HG02943 (cell line): Measurements from ENCODE around the gene CCL2.

Experiments used
- ATAC-seq: cut with Tn5 transposase; IDR thresholded peaks from one replicate; pipeline ENCODE4 v1.9.1; 2021; ENCODE audit warnings: mild to moderate bottlenecking, low read depth, moderate library complexity; ENCODE audit not compliant: unreplicated experiment

Gene CCL2

DNA sequence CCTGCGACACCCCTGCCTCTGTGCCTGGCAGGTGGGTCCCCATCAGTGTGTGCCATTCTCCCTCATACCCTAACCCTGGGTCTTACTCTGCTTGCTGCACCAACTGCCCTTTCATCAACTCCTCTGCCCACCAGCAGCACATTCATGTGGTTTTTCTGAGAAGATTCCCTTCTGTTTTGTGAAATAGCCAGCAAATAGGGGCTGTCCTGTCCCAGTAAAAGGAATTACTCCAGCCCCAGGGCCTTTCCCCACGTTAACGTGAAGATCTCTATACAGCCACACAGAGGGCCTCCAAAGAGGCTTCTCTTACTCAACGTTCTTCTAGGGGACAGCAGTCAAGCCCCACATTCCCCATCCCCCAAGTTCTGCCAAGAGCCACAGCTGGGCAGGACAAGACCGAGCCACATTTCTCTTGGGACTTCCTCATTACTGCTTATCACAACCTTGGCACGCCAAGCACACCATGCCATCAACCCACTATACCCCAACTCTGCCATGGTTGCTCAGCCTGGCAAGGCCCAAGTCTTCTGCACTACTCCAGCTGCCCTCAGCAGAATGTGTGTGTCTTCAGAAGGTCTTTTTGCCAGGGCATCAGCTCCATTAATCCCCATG is 18.7 kb upstream of the CCL2 start:
- no peak for ATAC-seq

DNA sequence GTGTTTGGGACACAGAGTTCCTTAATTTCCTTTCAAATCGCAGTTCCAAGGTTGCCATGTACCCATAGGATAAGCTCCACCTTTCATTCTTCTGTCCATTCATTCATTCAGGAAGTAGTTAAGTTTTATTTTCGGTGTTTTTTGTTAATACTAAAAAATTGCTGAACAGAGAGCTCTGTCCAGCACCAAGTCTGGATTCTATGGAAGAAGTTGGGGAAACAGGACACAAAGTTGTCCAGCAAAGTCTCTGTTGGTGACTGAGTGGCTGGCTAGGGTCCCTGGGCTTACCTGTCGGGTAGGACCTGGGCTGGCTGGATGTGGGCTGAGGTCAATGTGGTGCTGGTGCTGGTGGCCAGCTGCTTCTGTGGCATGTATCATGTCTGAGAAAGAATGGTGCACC is 17.6 kb upstream of the CCL2 start:
- no peak for ATAC-seq

DNA sequence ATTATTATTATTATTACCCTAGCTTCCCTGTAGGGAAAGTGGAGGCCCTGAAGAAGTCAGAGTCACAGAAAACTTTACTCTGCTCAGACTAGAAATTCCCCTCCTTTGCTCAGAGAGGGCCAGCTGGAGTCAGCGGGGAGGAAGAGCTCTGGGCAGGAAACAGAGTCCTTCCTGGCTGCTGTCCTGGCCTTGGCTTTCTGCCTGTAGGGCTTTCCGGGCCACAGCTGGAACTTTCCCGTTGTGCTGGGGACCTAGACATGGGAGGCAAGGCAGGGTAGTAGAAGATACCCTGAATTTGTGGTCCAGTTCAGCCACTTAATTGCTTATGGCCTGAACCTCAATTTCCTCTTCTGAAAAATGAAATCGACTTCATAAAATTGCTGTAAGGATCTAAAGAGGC is 14.0 kb upstream of the CCL2 start:
- ATAC-seq: no peak

DNA sequence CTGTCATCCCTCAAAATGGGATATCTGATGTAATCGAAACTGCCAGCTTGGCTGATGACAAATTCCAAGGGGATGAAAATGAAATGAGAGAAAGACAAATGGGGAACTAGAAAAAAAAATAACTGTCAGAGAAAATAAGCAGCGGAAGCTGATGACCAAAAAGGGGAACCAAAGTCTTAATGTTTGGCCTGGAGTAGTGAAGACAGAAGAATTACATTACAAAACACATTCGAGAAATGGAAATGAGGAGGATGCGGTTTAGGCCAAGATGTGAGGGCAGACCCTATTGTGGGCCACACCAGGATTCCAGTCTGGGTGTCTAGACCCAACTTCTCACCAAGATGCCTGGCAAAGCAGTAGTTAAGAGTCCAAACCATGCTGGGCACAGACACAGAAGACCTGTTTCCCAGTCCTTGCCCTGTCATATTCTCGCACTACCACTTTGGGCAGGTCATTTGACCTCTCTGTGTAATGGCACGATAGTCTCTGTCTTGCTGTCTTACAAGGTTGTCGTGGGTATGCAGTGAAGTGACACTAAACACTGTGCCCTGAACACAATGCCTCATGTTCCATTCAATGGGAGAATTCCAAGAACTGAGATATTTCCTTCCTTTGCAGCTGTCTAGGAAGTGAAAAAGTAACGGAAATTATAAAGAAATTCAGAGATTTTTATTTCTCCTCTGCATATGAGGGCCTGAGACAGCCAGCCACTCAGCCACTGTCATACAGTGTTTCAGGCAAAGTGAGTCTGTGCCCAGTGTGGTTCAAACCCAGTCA is 12.3 kb upstream of the CCL2 start:
- no peak for ATAC-seq

DNA sequence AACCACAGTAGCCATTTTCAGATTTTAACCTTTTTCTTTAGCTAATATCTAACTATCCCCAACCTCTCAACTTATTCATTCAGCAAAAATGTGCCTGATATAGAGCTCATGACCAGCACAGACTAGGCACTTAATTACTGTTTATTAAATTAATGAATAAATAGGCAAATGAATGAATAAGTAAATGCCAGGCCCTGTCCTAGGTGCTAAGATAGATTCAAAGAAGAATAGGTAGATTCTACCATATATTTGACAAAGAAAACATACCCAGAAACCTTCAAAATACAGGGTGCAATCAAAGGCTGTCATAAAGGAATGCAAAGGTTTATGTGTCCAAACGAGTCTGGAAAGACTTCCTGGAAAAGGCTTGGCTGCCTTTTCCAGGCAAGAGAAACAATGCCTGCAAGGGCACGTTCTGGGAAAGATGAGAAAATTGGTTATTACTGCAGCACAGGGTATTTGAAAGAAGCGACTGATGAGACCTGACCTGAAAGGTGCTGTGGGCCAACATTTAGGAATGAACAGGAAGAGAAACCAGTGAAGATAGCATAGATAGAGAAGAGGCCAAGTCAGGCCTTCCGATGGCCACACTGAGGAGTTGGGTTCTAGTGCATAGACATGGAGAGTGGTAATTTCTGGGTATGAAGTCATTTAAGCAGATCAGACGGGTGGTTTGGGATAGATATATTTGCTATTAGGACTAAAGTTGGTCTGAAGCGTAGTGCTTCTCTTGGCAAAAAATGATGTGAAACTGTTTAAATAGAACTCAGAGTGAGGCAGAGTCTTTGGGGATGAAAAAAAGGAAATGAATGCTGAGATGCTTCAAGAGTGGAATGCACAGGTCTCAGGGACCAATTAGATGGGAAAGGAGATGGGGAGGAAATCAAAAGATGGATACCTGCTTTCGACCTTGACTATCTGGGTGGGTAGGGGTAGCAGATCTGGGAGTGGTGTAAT is 11.4 kb upstream of the CCL2 start:
- no peak for ATAC-seq

DNA sequence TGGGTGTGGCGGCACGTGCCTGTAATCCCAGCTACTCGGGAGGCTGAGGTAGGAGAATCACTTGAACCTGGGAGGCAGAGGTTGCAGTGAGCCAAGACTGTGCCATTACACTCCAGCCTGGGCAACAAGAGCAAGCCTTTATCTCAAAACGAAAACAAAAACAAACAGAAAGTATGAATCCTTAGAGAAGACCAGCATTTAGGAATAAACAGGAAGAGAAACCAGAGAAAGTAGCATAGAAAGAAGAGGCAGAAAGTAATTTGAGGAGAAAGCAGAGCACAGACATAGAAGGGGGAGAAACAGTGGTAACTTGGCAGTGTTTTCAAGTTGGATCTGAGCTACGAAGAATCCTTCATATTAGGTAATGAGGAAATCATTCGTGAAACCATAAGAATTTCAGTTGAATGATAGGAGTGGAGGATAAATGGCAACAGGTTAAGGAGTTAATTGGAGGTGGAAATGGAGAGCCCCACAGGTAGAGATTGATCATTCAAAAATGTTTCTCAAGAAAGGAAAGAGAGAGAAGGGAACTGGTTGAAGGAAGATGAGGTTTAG is 9.7 kb upstream of the CCL2 start:
- ATAC-seq: no peak

DNA sequence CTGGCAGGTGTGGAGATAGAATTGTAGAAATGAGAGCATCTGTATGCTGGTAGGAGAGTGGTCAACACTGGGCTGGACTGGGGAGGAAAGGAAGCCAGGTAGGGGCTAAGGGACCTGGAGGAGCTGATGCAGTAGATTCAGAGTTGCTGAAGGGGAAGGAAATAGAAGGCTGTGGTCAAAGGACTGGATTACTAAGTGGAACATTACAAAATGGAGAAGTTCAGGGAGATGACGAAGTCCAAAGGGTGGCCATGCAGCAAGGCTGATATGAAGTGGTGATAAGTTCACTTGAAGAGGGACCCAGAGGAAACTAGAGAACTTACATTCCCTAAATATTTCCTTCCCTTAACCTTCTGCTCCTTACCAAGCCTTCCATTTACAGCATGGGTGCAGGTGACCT is 8.6 kb upstream of the CCL2 start:
- ATAC-seq: no peak

DNA sequence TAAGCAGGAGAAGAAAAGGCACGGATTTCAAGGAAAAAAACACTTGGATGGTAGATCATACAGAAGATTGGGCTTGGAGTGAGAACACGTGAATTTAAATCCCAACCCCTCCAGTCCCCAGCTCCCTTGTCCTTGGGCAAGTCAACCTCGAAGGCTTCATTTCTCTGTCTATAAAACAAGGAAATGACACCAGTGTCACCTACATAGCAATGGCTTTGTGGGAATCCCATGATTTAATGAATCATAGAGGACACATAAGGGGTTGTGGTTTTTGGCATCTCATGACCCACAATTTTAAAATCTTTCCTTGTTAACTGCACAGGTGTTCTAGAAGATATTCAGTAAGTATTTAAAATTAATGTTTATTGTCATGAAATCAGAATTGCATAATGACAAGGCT is 8.2 kb upstream of the CCL2 start:
- no peak for ATAC-seq

DNA sequence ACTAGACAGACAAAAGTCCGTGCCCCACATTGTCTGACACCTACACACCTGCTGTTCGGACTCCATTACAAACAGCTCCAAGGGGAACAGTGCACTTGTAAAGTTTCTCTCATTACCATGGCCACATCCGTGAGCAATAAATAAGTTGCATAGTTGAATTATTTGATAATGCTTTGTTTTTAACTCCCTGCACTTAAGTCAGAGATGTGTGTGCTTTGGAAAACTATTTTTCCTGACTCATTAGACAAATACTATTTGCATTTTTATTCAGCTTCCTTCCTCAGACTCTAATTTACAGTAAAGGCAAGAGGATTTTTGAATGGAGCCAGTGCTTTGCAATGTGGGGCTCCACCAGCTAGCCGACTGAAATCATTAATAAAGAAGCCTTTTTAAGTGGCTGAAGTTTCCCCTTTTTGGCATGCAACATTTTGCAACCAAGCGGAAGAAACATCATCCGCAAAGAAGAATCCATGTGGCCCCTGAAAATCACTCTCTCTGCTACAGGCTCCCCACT is 6.5 kb upstream of the CCL2 start:
- ATAC-seq: no peak

DNA sequence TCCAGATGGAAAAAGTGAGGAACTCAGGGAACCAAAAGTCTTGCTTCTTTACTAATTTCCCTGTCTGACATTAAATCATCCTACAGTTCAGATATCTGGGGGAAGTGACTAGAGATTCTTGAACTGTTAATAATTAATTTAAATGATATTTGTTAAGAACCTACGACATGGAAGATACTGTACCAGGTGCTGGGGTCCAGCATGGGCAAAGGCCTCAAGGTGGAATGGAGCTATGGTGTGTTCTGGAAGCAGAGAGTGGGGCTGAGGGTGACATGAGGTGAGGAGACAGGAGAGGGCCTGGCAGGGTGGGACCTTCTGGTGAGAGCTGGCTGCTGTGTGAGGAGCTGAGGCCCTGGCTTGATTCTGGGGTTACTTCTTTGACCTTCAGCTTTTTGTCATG is 6.0 kb upstream of the CCL2 start:
- ATAC-seq: no peak

DNA sequence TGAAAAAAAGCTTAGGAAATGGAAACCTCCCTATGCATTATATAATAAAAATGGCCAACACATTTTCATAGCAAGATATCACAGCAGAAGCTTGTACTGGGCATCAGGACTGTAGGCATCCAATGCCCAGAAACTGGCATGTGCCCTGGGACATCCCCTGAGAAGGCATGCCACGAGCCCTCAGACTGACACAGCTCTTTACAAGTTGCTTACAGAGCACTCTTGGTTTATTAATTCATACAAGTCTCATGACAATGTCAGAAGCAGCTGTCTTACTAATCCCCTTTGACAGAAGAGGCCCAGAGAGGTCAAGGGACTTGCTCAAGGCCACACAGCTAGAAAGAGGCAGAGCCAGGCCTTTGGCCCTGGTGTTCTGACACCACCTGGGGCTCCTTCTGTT is 5.6 kb upstream of the CCL2 start:
- ATAC-seq: no peak

DNA sequence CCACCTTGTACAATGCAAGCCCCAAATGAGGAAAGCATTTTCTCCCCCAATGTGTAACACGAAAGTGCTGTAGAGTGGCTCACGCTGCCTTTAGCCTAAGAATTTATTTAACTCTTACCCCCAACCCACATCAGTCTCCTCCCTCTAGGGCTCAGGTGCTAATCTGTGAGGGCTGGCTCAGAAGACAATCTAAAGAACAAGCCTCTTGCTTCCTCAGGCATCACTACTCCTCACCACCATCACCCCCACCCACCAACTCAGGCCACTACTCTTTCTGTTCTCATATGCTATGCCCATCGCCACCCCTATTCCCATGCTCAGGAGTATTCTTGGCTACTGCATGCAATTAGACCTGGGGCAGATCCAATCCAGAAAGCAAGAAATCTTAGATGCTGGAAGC is 3.9 kb upstream of the CCL2 start:
- ATAC-seq: no peak

DNA sequence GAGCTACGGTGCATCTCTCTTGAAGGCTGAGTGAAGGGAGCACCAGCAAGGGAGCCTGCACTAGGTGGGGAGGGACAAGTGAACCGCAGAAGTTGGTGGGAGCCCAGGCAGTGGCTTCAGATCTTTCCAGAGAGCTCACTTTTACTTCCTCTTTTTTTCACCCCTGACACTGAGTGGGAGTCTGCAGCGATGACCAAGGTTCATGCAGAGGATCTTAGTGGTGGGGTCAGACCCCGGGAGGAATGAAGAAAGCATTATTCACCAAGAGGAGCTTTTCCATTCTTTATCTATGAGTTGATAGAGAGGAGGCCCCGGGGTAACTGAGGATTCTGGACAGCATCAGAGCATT is 3.0 kb upstream of the CCL2 start:
- no peak for ATAC-seq

DNA sequence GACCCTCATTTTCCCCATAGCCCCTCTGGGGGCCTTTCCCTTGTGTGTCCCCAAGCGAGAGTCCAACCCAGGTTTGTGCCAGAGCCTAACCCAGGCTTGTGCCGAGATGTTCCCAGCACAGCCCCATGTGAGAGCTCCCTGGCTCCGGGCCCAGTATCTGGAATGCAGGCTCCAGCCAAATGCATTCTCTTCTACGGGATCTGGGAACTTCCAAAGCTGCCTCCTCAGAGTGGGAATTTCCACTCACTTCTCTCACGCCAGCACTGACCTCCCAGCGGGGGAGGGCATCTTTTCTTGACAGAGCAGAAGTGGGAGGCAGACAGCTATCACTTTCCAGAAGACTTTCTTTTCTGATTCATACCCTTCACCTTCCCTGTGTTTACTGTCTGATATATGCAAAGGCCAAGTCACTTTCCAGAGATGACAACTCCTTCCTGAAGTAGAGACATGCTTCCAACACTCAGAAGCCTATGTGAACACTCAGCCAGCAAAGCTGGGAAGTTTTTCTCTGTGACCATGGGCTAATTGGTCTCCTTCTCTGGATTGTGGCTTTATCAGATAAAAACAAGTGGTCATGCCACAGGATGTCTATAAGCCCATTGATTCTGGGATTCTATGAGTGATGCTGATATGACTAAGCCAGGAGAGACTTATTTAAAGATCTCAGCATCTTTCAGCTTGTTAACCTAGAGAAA is 2.5 kb upstream of the CCL2 start:
- ATAC-seq: no peak

DNA sequence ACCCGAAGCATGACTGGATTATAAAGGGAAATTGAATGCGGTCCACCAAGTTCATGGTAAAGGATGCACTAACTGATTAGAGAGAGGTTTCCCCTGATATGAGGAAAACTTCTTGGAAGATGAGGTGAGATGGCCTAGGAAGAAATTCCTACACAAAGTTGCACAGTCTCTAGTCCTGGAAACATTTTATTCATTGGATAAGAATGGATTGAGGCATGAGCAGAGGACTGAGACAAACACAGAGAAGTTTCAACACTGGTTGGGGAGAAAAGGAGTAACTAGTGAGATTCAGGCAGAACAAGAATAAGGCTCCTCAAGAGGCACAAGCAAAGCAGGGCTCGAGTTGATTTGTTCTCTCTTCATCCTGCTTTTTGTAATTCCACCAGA is 2.0 kb upstream of the CCL2 start:
- no peak for ATAC-seq

DNA sequence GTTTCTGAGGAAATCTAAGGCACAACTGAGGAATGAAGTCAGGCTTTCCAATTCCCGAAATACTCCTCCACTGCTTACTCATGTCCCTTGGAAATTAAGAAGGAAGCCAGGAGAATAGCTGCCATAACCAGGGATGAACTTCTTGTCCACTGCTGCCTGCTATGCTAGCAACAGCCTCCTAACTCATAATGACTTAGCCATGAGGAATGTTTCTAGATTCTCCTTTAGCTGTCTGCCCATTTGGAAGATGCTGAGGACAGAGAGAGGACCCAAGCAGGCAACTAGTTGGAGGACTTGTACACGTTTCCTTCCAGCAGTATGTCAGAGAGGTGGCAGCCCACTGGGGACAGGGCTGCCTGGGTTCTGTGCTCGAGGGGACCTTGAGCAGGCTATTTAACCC is 939 bp upstream of the CCL2 start:
- no peak for ATAC-seq

DNA sequence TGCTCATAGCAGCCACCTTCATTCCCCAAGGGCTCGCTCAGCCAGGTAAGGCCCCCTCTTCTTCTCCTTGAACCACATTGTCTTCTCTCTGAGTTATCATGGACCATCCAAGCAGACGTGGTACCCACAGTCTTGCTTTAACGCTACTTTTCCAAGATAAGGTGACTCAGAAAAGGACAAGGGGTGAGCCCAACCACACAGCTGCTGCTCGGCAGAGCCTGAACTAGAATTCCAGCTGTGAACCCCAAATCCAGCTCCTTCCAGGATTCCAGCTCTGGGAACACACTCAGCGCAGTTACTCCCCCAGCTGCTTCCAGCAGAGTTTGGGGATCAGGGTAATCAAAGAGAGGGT is 272 bp downstream of the CCL2 start:
- ATAC-seq: no peak

DNA sequence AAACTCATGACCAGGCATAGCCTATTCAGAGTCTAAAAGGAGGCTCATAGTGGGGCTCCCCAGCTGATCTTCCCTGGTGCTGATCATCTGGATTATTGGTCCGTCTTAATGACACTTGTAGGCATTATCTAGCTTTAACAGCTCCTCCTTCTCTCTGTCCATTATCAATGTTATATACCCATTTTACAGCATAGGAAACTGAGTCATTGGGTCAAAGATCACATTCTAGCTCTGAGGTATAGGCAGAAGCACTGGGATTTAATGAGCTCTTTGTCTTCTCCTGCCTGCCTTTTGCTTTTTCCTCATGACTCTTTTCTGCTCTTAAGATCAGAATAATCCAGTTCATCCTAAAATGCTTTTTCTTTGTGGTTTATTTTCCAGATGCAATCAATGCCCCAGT is 756 bp downstream of the CCL2 start:
- no peak for ATAC-seq

DNA sequence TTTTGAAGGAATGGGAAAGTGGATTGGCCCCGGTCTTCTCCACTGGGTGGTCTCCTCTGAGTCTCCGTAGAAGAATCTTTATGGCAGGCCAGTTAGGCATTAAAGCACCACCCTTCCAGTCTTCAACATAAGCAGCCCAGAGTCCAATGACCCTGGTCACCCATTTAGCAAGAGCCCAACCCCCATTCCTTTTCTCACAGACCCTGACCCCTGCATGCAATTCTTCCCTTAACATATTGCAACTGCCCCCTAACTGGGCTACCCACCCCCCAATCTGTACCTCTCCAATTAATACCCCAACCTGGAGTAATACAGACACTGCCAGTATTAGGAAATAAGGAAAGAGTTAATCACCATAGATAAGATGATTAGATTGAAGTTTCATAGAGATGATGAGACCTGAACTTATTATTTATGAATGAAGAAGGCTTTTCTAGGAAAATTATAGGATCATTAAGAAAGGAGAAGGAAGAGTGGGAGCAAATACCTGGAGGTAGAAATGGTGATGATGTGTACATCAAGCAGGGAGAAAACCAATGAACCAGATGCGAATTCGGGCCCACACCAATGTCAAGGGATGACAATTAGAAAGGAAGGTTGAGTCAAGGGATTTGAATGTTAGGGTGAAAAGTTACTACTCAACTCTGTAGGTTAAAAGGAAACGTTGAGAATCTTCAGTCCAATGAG is 2.4 kb downstream of the CCL2 start:
- no peak for ATAC-seq

DNA sequence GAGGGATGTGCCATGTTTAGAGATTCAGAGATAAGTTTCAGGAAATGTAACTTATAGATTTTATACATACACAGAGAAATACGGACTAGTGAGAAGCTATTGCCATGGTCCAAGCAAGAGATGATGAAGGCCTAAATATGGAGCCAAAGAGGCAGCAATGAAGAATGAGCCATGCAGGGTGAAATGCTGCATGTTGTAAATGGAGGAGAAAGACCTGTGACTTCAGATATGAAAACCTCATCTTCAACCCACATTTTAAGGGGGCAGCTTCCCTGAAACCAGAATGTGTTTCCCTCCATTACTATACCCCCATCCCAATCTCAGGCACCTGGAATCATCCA is 2.9 kb downstream of the CCL2 start:
- ATAC-seq: no peak
